ENCODE measurements around the gene HACE1. TPM values are rescaled to one million over a fixed set of nuclear protein-coding genes. Genes with fewer than 3 reads are reported as not detected.

HACE1 gene
- total RNA-seq, 1 experiment from 2014 or later: 4.3 TPM

DNA sequence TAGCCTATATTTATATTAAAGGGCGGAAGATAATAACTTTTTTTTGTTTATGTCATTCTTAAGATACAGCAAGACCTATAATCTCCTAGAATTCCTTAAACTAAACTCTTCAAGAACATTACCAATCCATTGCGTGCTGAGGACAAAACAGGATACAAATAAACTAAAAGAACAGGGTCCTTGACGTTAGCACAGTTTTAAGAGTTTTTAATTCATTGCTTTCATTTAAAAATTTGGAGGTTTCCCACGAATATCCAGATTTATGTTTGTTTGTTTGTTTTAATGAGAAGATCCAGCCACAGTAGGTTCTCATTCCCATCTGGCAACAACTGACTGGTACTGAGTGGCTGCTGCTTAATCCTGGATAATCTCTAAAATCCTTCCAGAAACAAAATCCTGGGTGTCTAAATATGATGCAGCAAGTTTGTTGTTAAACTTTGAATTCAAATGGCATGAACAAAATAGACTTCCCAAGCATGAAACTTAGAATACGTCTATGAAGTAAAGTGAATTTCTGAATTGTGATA, 153.7 kb downstream of the HACE1 start:
- H3K79me2 ChIP-seq (ENCODE audit: low read length): no peaks in the 10 kb centered on the region
- H3K4me1 ChIP-seq (ENCODE audit: insufficient read depth, low read length): peaks cover 31% of the 10 kb centered on the region
- BruUV-seq (replicated peaks): no TSS peak
- no peaks in the 10 kb centered on the region for H4K20me1 ChIP-seq (ENCODE audit: low read length)
- no peaks in the 10 kb centered on the region for H3F3A ChIP-seq (ENCODE audit: low read length, unreplicated experiment)
- H3K27me3 ChIP-seq (ENCODE audit: low read length): no peaks in the 10 kb centered on the region
- H3K9me3 ChIP-seq (ENCODE audit: low read length): no peaks in the 10 kb centered on the region
- H3K9ac ChIP-seq (ENCODE audit: low read length): 0 out of 2 replicates have a peak overlapping the region, but pooled peaks have one; percentile 32
- TF ChIP-seq EZH2 (IDR thresholded peaks at IDR 0.05; ENCODE audit: low read length, unreplicated experiment) (no peak), EZH2phosphoT487 (IDR thresholded peaks at IDR 0.05; ENCODE audit: borderline replicate concordance, low read length) (no peak)
- TF ChIP-seq, protein P1, sequence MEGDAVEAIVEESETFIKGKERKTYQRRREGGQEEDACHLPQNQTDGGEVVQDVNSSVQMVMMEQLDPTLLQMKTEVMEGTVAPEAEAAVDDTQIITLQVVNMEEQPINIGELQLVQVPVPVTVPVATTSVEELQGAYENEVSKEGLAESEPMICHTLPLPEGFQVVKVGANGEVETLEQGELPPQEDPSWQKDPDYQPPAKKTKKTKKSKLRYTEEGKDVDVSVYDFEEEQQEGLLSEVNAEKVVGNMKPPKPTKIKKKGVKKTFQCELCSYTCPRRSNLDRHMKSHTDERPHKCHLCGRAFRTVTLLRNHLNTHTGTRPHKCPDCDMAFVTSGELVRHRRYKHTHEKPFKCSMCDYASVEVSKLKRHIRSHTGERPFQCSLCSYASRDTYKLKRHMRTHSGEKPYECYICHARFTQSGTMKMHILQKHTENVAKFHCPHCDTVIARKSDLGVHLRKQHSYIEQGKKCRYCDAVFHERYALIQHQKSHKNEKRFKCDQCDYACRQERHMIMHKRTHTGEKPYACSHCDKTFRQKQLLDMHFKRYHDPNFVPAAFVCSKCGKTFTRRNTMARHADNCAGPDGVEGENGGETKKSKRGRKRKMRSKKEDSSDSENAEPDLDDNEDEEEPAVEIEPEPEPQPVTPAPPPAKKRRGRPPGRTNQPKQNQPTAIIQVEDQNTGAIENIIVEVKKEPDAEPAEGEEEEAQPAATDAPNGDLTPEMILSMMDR (conservative IDR thresholded peaks at IDR 0.05; ENCODE audit: low read depth, low read length): no peak
- POLR2A ChIA-PET (ENCODE audit: unreplicated experiment): no interaction called here
- no peak overlapping the region for H2AFZ ChIP-seq (ENCODE audit: low read length)
- H3K27ac ChIP-seq (ENCODE audit: low read length): peak overlapping the region; percentile 86
- H3K4me2 ChIP-seq (ENCODE audit: low read length): no peak overlapping the region
- CTCF ChIA-PET: no interaction called here
- no peaks in the 10 kb centered on the region for H3K9me2 ChIP-seq (replicated peaks; ENCODE audit: low read length)
- ATAC-seq: no peak
- DNase-seq: no peak
- intact Hi-C loops (cut with micrococcal nuclease): no loop called here
- H3K36me3 ChIP-seq (ENCODE audit: low read depth, low read length): no peaks in the 10 kb centered on the region
- no peak overlapping the region for H3K4me3 ChIP-seq (ENCODE audit: low read length)

DNA sequence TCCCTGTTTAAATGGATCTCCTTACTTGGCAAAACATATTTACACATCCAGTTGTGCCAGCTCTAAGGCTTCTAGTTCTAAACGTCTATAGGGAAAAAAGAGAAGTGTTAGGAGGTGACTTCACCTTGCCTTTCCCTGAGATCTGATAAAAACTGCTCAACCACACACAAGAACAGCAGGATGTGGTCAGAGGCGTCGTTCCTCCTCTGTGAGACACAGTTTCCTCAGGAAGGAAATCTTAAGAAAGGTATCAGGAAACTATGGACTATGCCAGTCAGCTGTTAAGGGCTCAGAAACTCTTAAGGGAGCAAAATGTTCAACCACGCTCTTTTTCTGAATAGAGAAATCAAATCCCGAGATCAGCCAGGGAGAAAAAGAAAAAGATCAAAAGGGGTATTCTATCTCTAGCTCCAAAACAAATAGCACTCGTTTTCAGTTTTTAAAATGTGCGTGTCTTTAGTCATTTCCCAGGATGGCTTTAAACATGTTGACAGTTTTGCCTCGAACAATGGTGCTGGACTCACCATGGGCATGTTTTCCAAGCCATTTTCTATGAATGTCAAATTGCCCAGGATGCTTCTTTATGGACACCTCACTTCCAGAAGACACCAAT, 154.5 kb downstream of the HACE1 start:
- Histone ChIP-seq H3K9me2 (replicated peaks; ENCODE audit: low read length) (no peaks in the 10 kb centered on the region), H3K27ac (ENCODE audit: low read length) (peak overlapping the region; percentile 86), H3K9ac (ENCODE audit: low read length) (peak overlapping the region; percentile 53), H2AFZ (ENCODE audit: low read length) (peak overlapping the region; percentile 64; the same call in 1 of the 2 replicates), H3K36me3 (ENCODE audit: low read depth, low read length) (no peaks in the 10 kb centered on the region), H3K4me2 (ENCODE audit: low read length) (peak overlapping the region; percentile 49), H3K9me3 (ENCODE audit: low read length) (no peaks in the 10 kb centered on the region), H3K4me1 (ENCODE audit: insufficient read depth, low read length) (peaks cover 23% of the 10 kb centered on the region), H3F3A (ENCODE audit: low read length, unreplicated experiment) (no peaks in the 10 kb centered on the region), H3K4me3 (ENCODE audit: low read length) (no peak overlapping the region), H3K79me2 (ENCODE audit: low read length) (no peaks in the 10 kb centered on the region), H3K27me3 (ENCODE audit: low read length) (no peaks in the 10 kb centered on the region), H4K20me1 (ENCODE audit: low read length) (no peaks in the 10 kb centered on the region)
- CTCF ChIA-PET: no interaction called here
- intact Hi-C loops (cut with micrococcal nuclease): no loop called here
- BruUV-seq (replicated peaks): no TSS peak
- peak; percentile 84 for DNase-seq
- ATAC-seq: peak; percentile 98
- TF ChIP-seq, protein P1 (conservative IDR thresholded peaks at IDR 0.05; ENCODE audit: low read depth, low read length): no peak
- no peak for TF ChIP-seq EZH2 (IDR thresholded peaks at IDR 0.05; ENCODE audit: low read length, unreplicated experiment)
- TF ChIP-seq EZH2phosphoT487 (IDR thresholded peaks at IDR 0.05; ENCODE audit: borderline replicate concordance, low read length): no peak
- POLR2A ChIA-PET (ENCODE audit: unreplicated experiment): interaction anchor here (0.6 kb wide), 1 partner anchor 20 kb away, joined by 3 read pairs; no protein-coding TSS in a partner anchor

DNA sequence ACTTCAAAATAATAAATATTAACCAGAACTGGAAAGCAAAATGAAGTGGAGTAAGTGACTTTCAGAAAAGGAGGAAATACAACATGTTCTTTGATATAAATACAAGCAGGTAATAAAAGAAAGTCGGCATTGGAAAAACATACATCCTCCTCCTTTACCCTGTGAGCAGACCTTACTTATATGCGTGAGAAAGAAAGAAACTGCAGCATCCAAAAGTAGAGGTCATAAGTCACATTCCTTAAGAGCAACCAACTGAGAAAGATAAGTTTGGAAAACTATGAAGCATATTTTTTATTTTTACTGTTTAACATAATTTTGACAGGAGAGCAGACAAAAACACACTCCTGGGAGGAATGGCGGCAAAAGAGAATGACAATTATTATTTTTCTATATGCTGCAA, 155.5 kb downstream of the HACE1 start:
- H3K79me2 ChIP-seq (ENCODE audit: low read length): no peaks in the 10 kb centered on the region
- no peak for ATAC-seq
- H3K36me3 ChIP-seq (ENCODE audit: low read depth, low read length): no peaks in the 10 kb centered on the region
- no peaks in the 10 kb centered on the region for H3K27me3 ChIP-seq (ENCODE audit: low read length)
- peak; percentile 16 for DNase-seq
- ChIA-PET POLR2A (ENCODE audit: unreplicated experiment) (no interaction called here), CTCF (interaction anchor here (0.6 kb wide), 1 partner anchor 256 kb away, joined by 3 read pairs; no protein-coding TSS in a partner anchor)
- no TSS peak for BruUV-seq (replicated peaks)
- H3K4me2 ChIP-seq (ENCODE audit: low read length): peak overlapping the region; percentile 49
- no peaks in the 10 kb centered on the region for H4K20me1 ChIP-seq (ENCODE audit: low read length)
- TF ChIP-seq EZH2 (IDR thresholded peaks at IDR 0.05; ENCODE audit: low read length, unreplicated experiment) (no peak), EZH2phosphoT487 (IDR thresholded peaks at IDR 0.05; ENCODE audit: borderline replicate concordance, low read length) (no peak)
- TF ChIP-seq, protein P1 (conservative IDR thresholded peaks at IDR 0.05; ENCODE audit: low read depth, low read length): no peak
- intact Hi-C loops (cut with micrococcal nuclease): no loop called here
- H3K9me3 ChIP-seq (ENCODE audit: low read length): no peaks in the 10 kb centered on the region
- H3F3A ChIP-seq (ENCODE audit: low read length, unreplicated experiment): no peaks in the 10 kb centered on the region
- no peak overlapping the region for H2AFZ ChIP-seq (ENCODE audit: low read length)
- peak overlapping the region; percentile 86 for H3K27ac ChIP-seq (ENCODE audit: low read length)
- peak overlapping the region; percentile 53 for H3K9ac ChIP-seq (ENCODE audit: low read length)
- H3K4me1 ChIP-seq (ENCODE audit: insufficient read depth, low read length): peaks cover 20% of the 10 kb centered on the region
- no peaks in the 10 kb centered on the region for H3K9me2 ChIP-seq (replicated peaks; ENCODE audit: low read length)
- H3K4me3 ChIP-seq (ENCODE audit: low read length): no peak overlapping the region

Measured in PC-3 (cell line).